Loucy (cell line): ENCODE results near the gene MYO7B.
"Not testable (repeated sequence)": the region's sequence is repeated elsewhere in the genome, so short reads cannot be mapped to it uniquely, and the experiment has no call there.

ENCODE experiments used
- H2AFZ ChIP-seq: fragments of 200-600 bp; sonication (generic); 2 replicates; pipeline ENCODE4 v1.6.0; 2016; ENCODE audit warnings: antibody characterized with exemption, mild to moderate bottlenecking, low read length, moderate library complexity
- H3F3A ChIP-seq: fragments of 200-600 bp; 2 replicates; pipeline ENCODE4 v1.6.0; 2016; ENCODE audit warnings: antibody characterized with exemption, low read depth, mild to moderate bottlenecking
- H3K27me3 ChIP-seq: fragments of 200-600 bp; sonication (generic); 2 replicates; pipeline ENCODE4 v1.6.1; 2014; ENCODE audit warnings: low read length, mild to moderate bottlenecking; ENCODE audit not compliant: insufficient read depth, poor library complexity, severe bottlenecking
- H3K36me3 ChIP-seq: fragments of 200-600 bp; sonication (generic); 2 replicates; pipeline ENCODE4 v1.6.1; 2016; ENCODE audit warnings: low read length; ENCODE audit not compliant: insufficient read depth
- H3K4me1 ChIP-seq: fragments of 200-600 bp; sonication (generic); 2 replicates; pipeline ENCODE4 v1.5.1; 2014; ENCODE audit warnings: low read length, mild to moderate bottlenecking; ENCODE audit not compliant: insufficient read depth, poor library complexity, severe bottlenecking
- H3K4me2 ChIP-seq: fragments of 200-600 bp; sonication (generic); 2 replicates; pipeline ENCODE4 v1.6.0; 2014; ENCODE audit warnings: antibody characterized with exemption, low read length, low read depth, mild to moderate bottlenecking; ENCODE audit not compliant: poor library complexity, severe bottlenecking
- H3K4me3 ChIP-seq: fragments of 200-600 bp; sonication (generic); 2 replicates; pipeline ENCODE4 v1.5.1; 2014; ENCODE audit warnings: low read length, mild to moderate bottlenecking, mixed read lengths; ENCODE audit not compliant: poor library complexity, severe bottlenecking
- H3K79me2 ChIP-seq: fragments of 200-600 bp; sonication (generic); 2 replicates; pipeline ENCODE4 v1.6.1; 2014; ENCODE audit warnings: low read length; ENCODE audit not compliant: insufficient read depth
- H3K9ac ChIP-seq: fragments of 200-600 bp; sonication (generic); 2 replicates; pipeline ENCODE4 v1.6.0; 2014; ENCODE audit warnings: mild to moderate bottlenecking, low read depth, low read length, moderate library complexity; ENCODE audit not compliant: poor library complexity, severe bottlenecking
- H3K9me2 ChIP-seq: fragments of 200-600 bp; sonication (generic); replicated peaks from 2 replicates; pipeline ENCODE4 v1.6.1; 2016; ENCODE audit warnings: low read depth, low read length, mixed read lengths
- H3K9me3 ChIP-seq: fragments of 200-600 bp; sonication (generic); 2 replicates; pipeline ENCODE4 v1.6.1; 2014; ENCODE audit warnings: mild to moderate bottlenecking, antibody characterized with exemption, low read length, low read depth; ENCODE audit not compliant: insufficient read depth
- H4K20me1 ChIP-seq: fragments of 200-600 bp; sonication (generic); 2 replicates; pipeline ENCODE4 v1.6.0; 2014; ENCODE audit warnings: antibody characterized with exemption, low read length, mild to moderate bottlenecking; ENCODE audit not compliant: insufficient read depth, poor library complexity, severe bottlenecking
- CTCF ChIP-seq: fragments of 200-600 bp; sonication (generic); conservative IDR thresholded peaks from 2 replicates; pipeline ENCODE4 v1.5.1; 2014; ENCODE audit warnings: mild to moderate bottlenecking, antibody characterized with exemption, low read length
- EZH2phosphoT487 ChIP-seq: fragments of 200-600 bp; IDR thresholded peaks from 2 replicates; pipeline ENCODE4 v1.6.1; 2018; ENCODE audit warnings: antibody characterized with exemption, mild to moderate bottlenecking, moderate library complexity, borderline replicate concordance

Gene MYO7B

GRCh38 chr2:127517465-127517864 is 18.0 kb upstream of the MYO7B start:
- Histone ChIP-seq H3K4me2 (peak overlapping the region; percentile 30), H3K4me3 (peak overlapping the region; percentile 16), H4K20me1 (peaks cover 52% of the 10 kb centered on the region), H3K9me2 (no peaks in the 10 kb centered on the region), H3K36me3 (peaks cover 44% of the 10 kb centered on the region; the same call in 1 of the 2 replicates), H3K79me2 (peaks cover 95% of the 10 kb centered on the region), H3K9me3 (no peaks in the 10 kb centered on the region), H3K27me3 (no peaks in the 10 kb centered on the region), H3K4me1 (peaks cover 29% of the 10 kb centered on the region), H3K9ac (no peak overlapping the region), H3F3A (no peaks in the 10 kb centered on the region), H2AFZ (no peak overlapping the region)
- TF ChIP-seq EZH2phosphoT487 (no peak), CTCF (no peak)

- Histone ChIP-seq H2AFZ (no peak overlapping the region), H3K27me3 (no peaks in the 10 kb centered on the region), H3K4me1 (peaks cover 39% of the 10 kb centered on the region), H3K9ac (no peak overlapping the region), H3K9me2 (no peaks in the 10 kb centered on the region), H3K79me2 (peaks cover 98% of the 10 kb centered on the region), H3F3A (no peaks in the 10 kb centered on the region), H3K9me3 (no peaks in the 10 kb centered on the region), H3K4me2 (no peak overlapping the region), H3K36me3 (peaks cover 32% of the 10 kb centered on the region; the same call in 1 of the 2 replicates), H3K4me3 (no peak overlapping the region), H4K20me1 (peaks cover 63% of the 10 kb centered on the region)
- TF ChIP-seq EZH2phosphoT487 = no peak
Observed at GRCh38 chr2:127520424-127520823, 15.1 kb upstream of the MYO7B start.

- H3K79me2 ChIP-seq = peaks cover 77% of the 10 kb centered on the region
- H3K27me3 ChIP-seq = no peaks in the 10 kb centered on the region
- TF ChIP-seq EZH2phosphoT487 = no peak
- TF ChIP-seq CTCF = no peak
- H4K20me1 ChIP-seq = peaks cover 42% of the 10 kb centered on the region
- no peak overlapping the region for H2AFZ ChIP-seq
- H3K9ac ChIP-seq = peak overlapping the region; percentile 44
- no peaks in the 10 kb centered on the region for H3K9me2 ChIP-seq
- peak overlapping the region; percentile 70 for H3K4me2 ChIP-seq
- H3K4me3 ChIP-seq = peak overlapping the region; percentile 58
- H3F3A ChIP-seq = no peaks in the 10 kb centered on the region
- peaks cover 44% of the 10 kb centered on the region for H3K4me1 ChIP-seq
- H3K9me3 ChIP-seq = no peaks in the 10 kb centered on the region
- peaks cover 15% of the 10 kb centered on the region; the same call in 1 of the 2 replicates for H3K36me3 ChIP-seq
Observed at GRCh38 chr2:127523269-127523939, 12.1 kb upstream of the MYO7B start.

- H3K36me3 ChIP-seq = peaks cover 15% of the 10 kb centered on the region; the same call in 1 of the 2 replicates
- peak overlapping the region; percentile 44 for H3K9ac ChIP-seq
- H4K20me1 ChIP-seq = peaks cover 42% of the 10 kb centered on the region
- not testable (repeated sequence) for H3F3A ChIP-seq, H2AFZ ChIP-seq, H3K9me2 ChIP-seq, H3K9me3 ChIP-seq, H3K27me3 ChIP-seq
- H3K79me2 ChIP-seq = peaks cover 69% of the 10 kb centered on the region
- peaks cover 44% of the 10 kb centered on the region for H3K4me1 ChIP-seq
- H3K4me3 ChIP-seq = peak overlapping the region; percentile 58
- H3K4me2 ChIP-seq = peak overlapping the region; percentile 70
Observed at GRCh38 chr2:127524198-127524834, 11.2 kb upstream of the MYO7B start.
